ENCODE results near the gene P3H2.
"Not testable (repeated sequence)": the region's sequence is repeated elsewhere in the genome, so short reads cannot be mapped to it uniquely, and the experiment has no call there.

The P3H2 gene, protein sequence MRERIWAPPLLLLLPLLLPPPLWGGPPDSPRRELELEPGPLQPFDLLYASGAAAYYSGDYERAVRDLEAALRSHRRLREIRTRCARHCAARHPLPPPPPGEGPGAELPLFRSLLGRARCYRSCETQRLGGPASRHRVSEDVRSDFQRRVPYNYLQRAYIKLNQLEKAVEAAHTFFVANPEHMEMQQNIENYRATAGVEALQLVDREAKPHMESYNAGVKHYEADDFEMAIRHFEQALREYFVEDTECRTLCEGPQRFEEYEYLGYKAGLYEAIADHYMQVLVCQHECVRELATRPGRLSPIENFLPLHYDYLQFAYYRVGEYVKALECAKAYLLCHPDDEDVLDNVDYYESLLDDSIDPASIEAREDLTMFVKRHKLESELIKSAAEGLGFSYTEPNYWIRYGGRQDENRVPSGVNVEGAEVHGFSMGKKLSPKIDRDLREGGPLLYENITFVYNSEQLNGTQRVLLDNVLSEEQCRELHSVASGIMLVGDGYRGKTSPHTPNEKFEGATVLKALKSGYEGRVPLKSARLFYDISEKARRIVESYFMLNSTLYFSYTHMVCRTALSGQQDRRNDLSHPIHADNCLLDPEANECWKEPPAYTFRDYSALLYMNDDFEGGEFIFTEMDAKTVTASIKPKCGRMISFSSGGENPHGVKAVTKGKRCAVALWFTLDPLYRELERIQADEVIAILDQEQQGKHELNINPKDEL

DNA sequence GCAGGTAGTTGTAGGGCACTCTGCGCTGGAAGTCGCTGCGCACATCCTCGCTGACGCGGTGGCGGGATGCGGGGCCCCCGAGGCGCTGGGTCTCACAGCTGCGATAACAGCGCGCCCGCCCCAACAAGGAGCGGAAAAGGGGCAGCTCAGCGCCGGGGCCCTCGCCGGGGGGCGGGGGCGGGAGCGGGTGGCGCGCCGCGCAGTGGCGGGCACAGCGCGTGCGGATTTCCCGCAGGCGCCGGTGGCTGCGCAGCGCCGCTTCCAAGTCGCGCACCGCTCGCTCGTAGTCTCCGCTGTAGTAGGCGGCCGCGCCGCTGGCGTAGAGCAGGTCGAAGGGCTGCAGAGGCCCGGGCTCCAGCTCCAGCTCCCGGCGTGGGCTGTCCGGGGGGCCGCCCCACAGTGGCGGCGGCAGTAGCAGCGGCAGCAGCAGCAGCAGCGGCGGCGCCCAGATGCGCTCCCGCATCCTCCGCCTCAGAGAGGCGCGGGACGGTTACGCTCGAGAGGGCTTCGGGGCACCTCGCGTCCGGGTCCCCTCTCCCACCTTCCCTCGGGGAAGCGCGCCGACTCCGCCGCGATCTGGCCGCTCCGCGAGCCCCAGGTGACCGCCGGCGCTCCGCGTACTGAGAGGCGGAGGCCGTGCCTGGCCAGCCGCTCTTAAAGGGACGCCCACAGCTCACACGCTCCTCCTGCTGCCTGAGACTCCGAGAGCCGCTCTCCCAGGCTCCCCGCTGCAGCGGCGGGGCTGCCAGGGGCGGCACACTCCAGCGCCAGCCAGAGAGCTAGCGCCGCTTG lies at the start of gene P3H2:
TSS of gene P3H2 (minus strand) at position 629 of the 792 bp plus-strand sequence. CDS start at position 463, 166 bp downstream.
- DNase-seq, result peak; percentile 93

GRCh38 chr3:190169877-190170276 lies 49.2 kb upstream of the P3H2 start:
- no peak for DNase-seq

DNA sequence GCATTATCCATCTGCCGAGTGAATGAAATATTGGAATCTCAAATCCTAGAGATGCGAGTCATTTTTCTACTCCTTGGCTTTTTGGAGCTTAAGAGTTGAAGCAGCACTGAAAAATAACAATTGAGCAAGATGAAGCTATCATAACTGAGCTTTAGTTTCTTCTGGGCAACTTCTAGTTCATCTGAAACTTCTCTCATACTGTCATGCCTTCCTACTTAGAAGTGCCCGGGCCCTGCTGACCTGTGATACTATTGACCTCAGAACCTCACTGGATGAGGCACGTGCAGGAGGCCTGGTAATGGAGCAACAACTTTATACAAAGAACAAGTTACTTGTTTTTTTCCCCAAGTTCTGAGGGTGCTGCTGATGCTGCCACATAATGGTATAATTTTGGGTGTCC lies 48.5 kb upstream of the P3H2 start:
- no peak for DNase-seq

GRCh38 chr3:190167936-190168680 lies 47.4 kb upstream of the P3H2 start:
- no peak for DNase-seq

DNA sequence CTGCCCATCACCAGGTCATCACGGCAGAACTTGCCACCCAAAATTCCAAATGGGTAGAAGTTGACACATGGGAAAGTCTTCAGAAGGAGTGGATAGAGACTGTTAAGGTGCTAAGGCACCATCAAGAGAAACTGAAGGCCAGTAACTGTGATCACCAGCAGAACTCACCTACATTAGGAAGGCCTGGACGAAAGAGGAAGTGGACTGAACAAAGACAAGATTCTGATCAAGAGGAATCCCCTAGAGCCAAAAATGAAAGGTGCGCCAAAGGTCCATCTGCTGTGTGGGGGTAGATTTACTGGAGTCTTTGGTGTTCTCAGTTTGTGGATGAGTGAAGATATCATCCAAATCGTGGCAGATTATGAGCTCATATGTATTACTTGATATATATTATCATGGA lies 46.3 kb upstream of the P3H2 start:
- no peak for DNase-seq

DNA sequence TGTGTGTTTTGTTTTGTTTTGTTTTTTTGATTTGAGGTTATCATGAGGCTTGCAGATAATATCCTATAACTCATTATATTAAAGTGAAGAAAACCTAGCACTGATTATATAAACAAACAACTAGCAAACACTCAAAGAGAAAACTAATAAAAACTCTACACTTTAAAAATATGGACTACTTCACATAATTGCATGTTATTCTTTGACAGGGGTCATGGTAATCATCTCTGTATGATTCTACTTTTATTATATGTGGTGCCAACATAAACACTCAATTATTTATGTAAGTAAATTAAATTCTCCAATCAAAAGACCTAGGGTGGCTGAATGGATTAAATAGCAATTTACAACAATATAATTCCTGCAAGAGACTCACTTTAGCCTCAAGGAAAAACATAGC lies 44.6 kb upstream of the P3H2 start:
- no peak for DNase-seq

- not testable (repeated sequence) for DNase-seq
Measured at GRCh38 chr3:190162013-190162412, 41.3 kb upstream of the P3H2 start.

DNA sequence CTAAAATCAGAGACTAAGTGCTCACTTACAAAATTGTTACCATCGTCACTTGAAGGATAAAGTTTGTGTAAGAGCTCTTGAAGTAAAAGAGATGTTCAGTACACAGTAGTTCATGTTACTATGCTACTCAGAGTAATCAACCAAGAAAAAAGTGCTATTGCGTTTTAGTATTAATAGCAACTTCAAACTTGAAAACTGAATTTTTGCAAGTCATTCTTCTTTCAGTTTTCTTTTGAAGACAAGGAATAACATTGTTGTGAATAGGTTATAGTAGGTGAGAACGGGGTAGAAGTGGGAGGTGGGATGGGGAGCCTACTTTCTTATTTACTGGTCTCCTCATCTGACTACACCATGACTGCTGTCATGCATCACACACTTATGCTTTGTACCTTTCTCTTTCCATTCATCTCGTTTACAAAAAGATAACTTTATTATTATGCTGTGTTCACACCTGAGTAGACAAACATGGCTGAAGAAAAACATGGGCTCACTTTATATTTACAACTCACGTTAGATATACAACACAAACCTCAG lies 39.3 kb upstream of the P3H2 start:
- no peak for DNase-seq

DNA sequence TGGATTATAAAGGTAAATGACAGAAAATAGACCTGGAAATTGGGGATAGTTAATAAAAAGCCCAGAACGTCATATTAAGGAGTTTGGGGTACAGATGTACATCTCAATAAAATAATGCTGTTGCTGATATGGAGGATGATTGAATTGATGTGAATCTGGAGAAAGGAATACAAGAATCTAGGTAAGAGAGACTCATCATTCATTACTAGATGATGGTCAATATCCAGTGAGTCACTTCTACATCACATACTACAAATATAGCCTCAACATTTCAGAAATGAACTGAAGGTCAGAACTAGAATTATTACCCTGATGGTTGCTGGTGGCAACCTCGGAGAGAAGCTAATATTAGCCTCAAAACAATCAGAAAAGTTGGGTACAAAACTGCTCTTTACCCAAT lies 37.6 kb upstream of the P3H2 start:
- DNase-seq, result no peak

GRCh38 chr3:190155752-190156151 lies 35.1 kb upstream of the P3H2 start:
- no peak for DNase-seq

- DNase-seq, result no peak
Measured at GRCh38 chr3:190150681-190151080, 30.0 kb upstream of the P3H2 start.

GRCh38 chr3:190149830-190150619 lies 29.3 kb upstream of the P3H2 start:
- DNase-seq, result not testable (repeated sequence)

DNA sequence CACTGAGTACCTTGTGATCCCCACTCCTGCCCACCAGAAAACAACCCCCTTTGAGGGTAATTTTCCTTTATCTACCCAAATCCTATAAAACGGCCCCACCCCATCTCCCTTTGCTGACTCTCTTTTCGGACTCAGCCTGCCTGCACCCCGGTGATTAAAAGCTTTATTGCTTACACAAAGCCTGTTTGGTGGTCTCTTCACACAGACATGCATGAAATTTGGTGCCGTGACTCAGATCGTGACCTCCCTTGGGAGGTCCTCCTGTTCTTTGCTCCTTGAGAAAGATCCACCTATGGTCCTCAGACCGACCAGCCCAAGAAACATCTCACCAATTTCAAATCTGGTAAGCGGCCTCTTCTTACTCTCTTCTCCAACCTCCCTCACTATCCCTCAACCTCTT lies 24.1 kb upstream of the P3H2 start:
- not testable (repeated sequence) for DNase-seq

DNA sequence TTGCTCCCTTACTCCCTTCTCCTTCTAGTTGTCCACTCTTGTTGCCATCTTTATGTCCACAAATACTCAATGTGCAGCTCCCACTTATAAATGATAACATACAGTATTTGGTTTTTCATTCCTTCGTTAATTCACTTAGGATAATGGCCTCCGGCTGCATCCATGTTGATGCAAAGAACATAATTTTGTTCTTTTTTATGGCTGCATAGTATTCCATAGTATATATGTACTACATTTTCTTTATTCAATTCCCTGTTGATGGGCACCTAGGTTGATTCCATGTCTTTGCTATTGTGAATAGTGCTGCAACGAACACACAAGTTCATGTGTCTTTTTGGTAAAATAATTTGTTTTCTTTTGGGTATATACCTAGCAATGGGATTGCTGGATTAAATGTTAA lies 21.3 kb upstream of the P3H2 start:
- no peak for DNase-seq

GRCh38 chr3:190139365-190139764 lies 18.7 kb upstream of the P3H2 start:
- no peak for DNase-seq

- no peak for DNase-seq
Measured at GRCh38 chr3:190132371-190132770, 11.7 kb upstream of the P3H2 start.

GRCh38 chr3:190131329-190131728 lies 10.6 kb upstream of the P3H2 start:
- no peak for DNase-seq

DNA sequence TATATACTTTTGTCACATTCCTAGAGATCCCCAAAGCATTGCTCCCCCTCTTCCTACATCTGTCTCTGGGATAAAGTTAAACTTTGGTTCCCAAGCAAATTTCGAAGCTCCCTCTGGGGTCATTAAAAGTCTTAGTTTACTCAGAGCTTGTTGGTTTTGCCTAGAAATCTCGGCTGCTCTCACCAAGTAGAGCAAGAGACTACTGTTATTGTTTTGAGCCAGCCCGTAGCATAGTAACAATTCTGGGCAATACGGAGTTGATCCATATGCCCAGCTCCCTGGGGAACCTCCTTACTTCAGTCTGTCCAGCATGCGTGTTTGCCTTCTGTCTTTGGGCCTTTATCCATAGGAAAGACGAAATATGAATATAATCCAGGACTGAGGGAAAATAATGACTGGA lies 10.0 kb upstream of the P3H2 start:
- peak; percentile 79 for DNase-seq

- DNase-seq, result no peak
Measured at GRCh38 chr3:190130037-190130436, 9.3 kb upstream of the P3H2 start.

DNA sequence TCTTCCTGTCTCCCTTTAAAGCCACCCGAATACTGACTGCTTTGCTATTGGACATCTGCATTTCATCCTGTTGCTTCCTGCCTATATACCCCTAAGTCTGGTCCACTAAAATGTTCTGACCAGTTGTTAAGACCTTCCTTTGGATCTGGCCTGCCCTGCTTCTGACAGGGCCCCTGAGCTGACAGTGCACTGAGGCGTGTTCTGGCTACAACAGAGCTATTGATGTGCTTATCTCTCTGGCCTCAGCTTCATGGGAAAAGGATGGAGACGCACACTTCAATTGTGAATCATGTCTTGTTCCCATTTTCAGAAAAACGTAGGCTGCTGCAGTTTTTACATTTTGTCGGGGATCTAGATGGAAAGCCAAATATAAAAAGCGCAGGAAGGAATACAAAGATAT lies 7.1 kb upstream of the P3H2 start:
- no peak for DNase-seq

- DNase-seq, result no peak
Measured at GRCh38 chr3:190127195-190127594, 6.5 kb upstream of the P3H2 start.
